DND-41 (cell line): ENCODE measurements around the gene ADPRHL1.

Experiments
- ATAC-seq: fragments of 200-7000 bp; cut with Tn5 transposase; 3 replicates; pipeline ENCODE4 v1.9.1; 2021; ENCODE audit warnings: low read depth; ENCODE audit not compliant: insufficient read depth
- DNase-seq: peaks from one replicate; pipeline ENCODE4 v3.0.0-alpha.2; 2020
- H2AFZ ChIP-seq: 2 replicates; pipeline ENCODE4 v1.6.0; 2012; ENCODE audit warnings: low read depth, low read length
- H3K27ac ChIP-seq: 2 replicates; pipeline ENCODE4 v1.5.1; 2012; ENCODE audit warnings: low read length, inconsistent platforms
- H3K27me3 ChIP-seq: fragments of 200-600 bp; sonication (generic); 2 replicates; pipeline ENCODE4 v1.6.0; 2012; ENCODE audit warnings: low read length, mild to moderate bottlenecking, inconsistent platforms; ENCODE audit not compliant: insufficient read depth, poor library complexity
- H3K36me3 ChIP-seq: 2 replicates; pipeline ENCODE4 v1.5.1; 2012; ENCODE audit warnings: low read length, inconsistent platforms; ENCODE audit not compliant: insufficient read depth
- H3K4me1 ChIP-seq: 2 replicates; pipeline ENCODE4 v1.5.1; 2012; ENCODE audit warnings: mild to moderate bottlenecking, low read length; ENCODE audit not compliant: insufficient read depth
- H3K4me2 ChIP-seq: 2 replicates; pipeline ENCODE4 v1.6.0; 2012; ENCODE audit warnings: mild to moderate bottlenecking, moderate library complexity, low read length, inconsistent platforms; ENCODE audit not compliant: insufficient read depth
- H3K4me3 ChIP-seq, 2 experiments: fragments of 200-600 bp in 1 of 2; shearing (Covaris generic) in 1 of 2; 2 replicates each; pipeline ENCODE4 v1.5.1; 2012 to 2016; ENCODE audit warnings: inconsistent platforms in 2 of 2, low read length in 2 of 2, mild to moderate bottlenecking in 2 of 2, low read depth in 1 of 2, moderate library complexity in 1 of 2
- H3K79me2 ChIP-seq: 2 replicates; pipeline ENCODE4 v1.6.0; 2012; ENCODE audit warnings: low read length, inconsistent platforms; ENCODE audit not compliant: insufficient read depth
- H3K9ac ChIP-seq: 2 replicates; pipeline ENCODE4 v1.6.0; 2012; ENCODE audit warnings: low read depth, mild to moderate bottlenecking, inconsistent platforms, low read length, moderate library complexity
- H3K9me3 ChIP-seq: 2 replicates; pipeline ENCODE4 v1.5.1; 2012; ENCODE audit warnings: low read length, moderate library complexity, mild to moderate bottlenecking, inconsistent platforms; ENCODE audit not compliant: insufficient read depth, severe bottlenecking
- H4K20me1 ChIP-seq: 2 replicates; pipeline ENCODE4 v1.6.0; 2012; ENCODE audit warnings: low read length; ENCODE audit not compliant: insufficient read depth
- CTCF ChIP-seq: IDR thresholded peaks from 2 replicates; pipeline ENCODE4 v1.5.1; 2012; ENCODE audit warnings: borderline replicate concordance, low read length, moderate library complexity, mild to moderate bottlenecking; ENCODE audit not compliant: poor library complexity, severe bottlenecking; ENCODE audit errors: extremely low read depth
- EZH2 ChIP-seq: IDR thresholded peaks from 3 replicates; pipeline ENCODE4 v1.6.1; 2012; ENCODE audit warnings: borderline replicate concordance, low read depth, mild to moderate bottlenecking, moderate library complexity, low read length, inconsistent platforms; ENCODE audit not compliant: severe bottlenecking

ADPRHL1 gene

DNA sequence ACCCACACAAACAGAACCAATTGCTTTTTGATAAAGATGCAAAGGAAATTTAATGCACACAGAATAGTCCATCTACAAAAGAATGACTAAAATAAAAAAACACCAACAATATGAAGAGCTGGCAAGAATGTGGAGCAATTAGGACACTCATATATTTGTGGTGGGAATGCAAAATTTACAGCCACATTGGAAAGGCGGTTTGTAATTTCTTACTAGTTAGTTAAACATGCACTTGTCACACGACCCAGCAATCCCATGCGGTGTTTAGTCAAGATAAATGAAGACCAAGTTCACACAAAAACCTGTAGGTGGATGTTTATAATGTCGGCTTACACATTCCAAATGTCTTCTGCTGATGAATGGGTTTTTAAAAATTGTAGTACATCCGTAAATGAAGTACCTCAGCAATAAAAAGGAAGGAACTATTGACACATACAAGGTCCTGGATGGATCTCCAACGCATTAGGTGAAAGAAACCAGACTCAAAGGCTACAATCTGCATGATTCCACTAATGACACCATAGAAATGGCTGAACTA, 94.6 kb downstream of the ADPRHL1 start:
- no peaks in the 10 kb centered on the region for H3K36me3 ChIP-seq
- no peaks in the 10 kb centered on the region for H3K4me1 ChIP-seq
- TF ChIP-seq CTCF: no peak
- no peak for TF ChIP-seq EZH2
- ATAC-seq: no peak
- no peak overlapping the region for H3K4me2 ChIP-seq
- no peak overlapping the region for H2AFZ ChIP-seq
- DNase-seq: no peak
- H3K27ac ChIP-seq: no peak overlapping the region
- no peaks in the 10 kb centered on the region for H3K79me2 ChIP-seq
- no peaks in the 10 kb centered on the region for H3K9me3 ChIP-seq
- H3K27me3 ChIP-seq: peaks cover 11% of the 10 kb centered on the region
- no peaks in the 10 kb centered on the region for H4K20me1 ChIP-seq
- H3K9ac ChIP-seq: no peak overlapping the region
- no peak overlapping the region for H3K4me3 ChIP-seq

GRCh38 chr13:113357529-113357928, 95.8 kb downstream of the ADPRHL1 start:
- DNase-seq (no peak), ATAC-seq (no peak)
- Histone ChIP-seq H3K4me3 (no peak overlapping the region), H4K20me1 (no peaks in the 10 kb centered on the region), H3K27me3 (peaks cover 11% of the 10 kb centered on the region), H3K4me1 (no peaks in the 10 kb centered on the region), H3K27ac (no peak overlapping the region), H3K4me2 (no peak overlapping the region), H3K79me2 (no peaks in the 10 kb centered on the region), H3K9ac (no peak overlapping the region), H2AFZ (no peak overlapping the region), H3K36me3 (no peaks in the 10 kb centered on the region), H3K9me3 (no peaks in the 10 kb centered on the region)
- TF ChIP-seq CTCF (no peak), EZH2 (no peak)

DNA sequence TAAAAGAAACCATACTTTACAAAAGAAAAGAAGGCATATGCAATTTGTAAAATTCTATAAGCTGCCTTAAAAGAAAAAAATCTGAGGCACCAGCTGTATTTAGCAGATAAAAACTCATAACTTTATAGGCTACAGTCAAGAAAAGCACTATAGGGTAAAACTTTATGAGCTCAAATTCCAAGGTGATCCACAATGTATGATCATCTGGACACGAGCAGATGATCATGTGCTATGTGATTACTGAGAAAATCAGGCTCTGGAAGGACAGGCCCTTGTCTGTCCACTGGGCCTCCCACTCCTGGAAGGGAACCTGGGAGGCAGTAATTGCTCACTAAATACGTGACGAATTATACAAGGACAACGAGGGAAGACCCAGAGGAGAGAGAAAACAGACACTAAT, 96.7 kb downstream of the ADPRHL1 start:
- H3K27ac ChIP-seq: no peak overlapping the region
- H3K9ac ChIP-seq: no peak overlapping the region
- no peak overlapping the region for H3K4me3 ChIP-seq
- H3K79me2 ChIP-seq: no peaks in the 10 kb centered on the region
- no peak overlapping the region for H2AFZ ChIP-seq
- H3K4me1 ChIP-seq: no peaks in the 10 kb centered on the region
- DNase-seq (no peak), ATAC-seq (no peak)
- no peak for TF ChIP-seq EZH2
- TF ChIP-seq CTCF: no peak
- H3K9me3 ChIP-seq: no peaks in the 10 kb centered on the region
- peaks cover 11% of the 10 kb centered on the region for H3K27me3 ChIP-seq
- H3K4me2 ChIP-seq: no peak overlapping the region
- H4K20me1 ChIP-seq: no peaks in the 10 kb centered on the region
- no peaks in the 10 kb centered on the region for H3K36me3 ChIP-seq

DNA sequence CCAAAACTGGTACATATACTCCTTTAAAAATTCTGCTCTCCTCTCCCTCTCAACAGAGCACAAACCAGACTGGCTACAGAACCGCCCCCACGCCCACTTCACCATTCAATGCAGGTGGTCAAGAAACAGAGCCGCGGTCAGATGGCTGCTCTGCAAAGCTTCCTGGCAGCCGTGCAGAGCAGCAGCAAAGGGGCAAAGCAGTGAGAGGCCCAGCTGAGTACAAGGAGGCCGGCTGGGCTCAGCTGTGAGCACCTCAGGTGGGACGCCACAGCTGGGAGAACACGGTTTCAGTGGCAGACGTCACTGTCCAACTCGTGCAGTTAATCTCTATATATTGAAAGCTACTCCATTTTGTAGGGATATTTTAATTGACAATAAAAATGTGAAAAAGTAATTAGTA, 97.7 kb downstream of the ADPRHL1 start:
- Histone ChIP-seq H3K27ac (no peak overlapping the region), H3K4me1 (no peaks in the 10 kb centered on the region), H3K9me3 (no peaks in the 10 kb centered on the region), H3K4me3 (no peak overlapping the region), H4K20me1 (no peaks in the 10 kb centered on the region), H3K27me3 (peaks cover 11% of the 10 kb centered on the region), H3K36me3 (no peaks in the 10 kb centered on the region), H3K9ac (no peak overlapping the region), H3K4me2 (no peak overlapping the region), H2AFZ (no peak overlapping the region), H3K79me2 (no peaks in the 10 kb centered on the region)
- DNase-seq (no peak), ATAC-seq (no peak)
- TF ChIP-seq EZH2: no peak
- TF ChIP-seq CTCF: no peak
